ENCODE data around the gene RANBP3.
"Not testable (repeated sequence)": the region's sequence is repeated elsewhere in the genome, so short reads cannot be mapped to it uniquely, and the experiment has no call there.

RANBP3 gene

DNA sequence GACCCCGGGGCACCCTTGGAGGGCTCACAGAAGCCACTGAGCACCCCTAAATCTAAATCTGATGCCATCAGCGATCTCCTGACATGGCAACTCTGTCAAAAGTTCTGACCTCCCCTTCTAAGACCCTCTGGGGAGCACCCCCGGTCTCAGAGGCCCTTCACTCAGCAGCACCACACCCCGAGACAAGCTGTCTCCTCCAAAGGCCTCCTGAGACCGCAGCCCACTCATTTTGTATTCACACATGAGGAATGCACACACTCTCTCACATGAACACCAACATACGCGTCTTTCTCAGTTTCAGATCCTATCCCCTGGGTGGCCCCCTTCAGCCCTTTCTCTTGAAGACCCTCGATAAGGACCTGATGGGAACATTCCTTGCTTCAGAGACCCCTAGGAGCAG is 77.0 kb downstream of the RANBP3 start:
- no peak for FAIRE-seq

DNA sequence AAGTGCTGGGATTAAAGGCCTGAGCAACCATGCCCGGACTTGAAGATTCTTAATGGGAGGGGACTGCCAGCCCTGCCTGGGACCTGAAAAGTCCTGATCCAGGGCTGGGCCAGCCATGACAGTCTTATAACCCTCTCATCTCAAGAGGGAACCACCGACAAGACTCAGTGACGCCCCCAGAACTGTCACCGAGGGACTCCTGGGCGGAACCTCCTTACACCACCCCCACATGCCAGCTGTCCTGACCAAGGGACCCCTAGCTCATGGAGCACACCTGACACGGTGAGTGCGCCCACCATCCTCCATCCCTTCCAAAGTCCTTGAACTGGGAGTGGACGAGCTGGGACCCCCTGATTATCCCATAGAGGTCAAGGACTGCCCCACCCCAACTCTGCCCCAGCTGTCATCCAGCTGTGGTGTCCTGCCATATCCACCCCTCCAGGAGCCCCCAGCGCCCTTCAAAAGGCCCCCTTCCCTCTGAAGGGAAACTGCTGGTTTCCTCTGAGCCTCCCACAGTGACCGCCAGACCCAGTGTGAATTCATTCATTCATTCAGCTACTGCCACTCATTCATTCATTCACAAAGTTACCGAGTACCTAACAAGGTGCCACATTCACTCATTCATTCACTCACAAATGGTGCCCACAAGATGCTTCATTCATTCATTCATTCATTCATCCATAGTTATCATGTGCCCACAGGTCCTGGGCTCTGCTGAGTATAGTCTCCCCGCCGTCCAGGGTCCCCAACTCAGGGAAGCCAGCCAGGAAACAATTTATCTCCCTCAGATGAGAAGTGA is 78.0 kb downstream of the RANBP3 start:
- no peak for FAIRE-seq

DNA sequence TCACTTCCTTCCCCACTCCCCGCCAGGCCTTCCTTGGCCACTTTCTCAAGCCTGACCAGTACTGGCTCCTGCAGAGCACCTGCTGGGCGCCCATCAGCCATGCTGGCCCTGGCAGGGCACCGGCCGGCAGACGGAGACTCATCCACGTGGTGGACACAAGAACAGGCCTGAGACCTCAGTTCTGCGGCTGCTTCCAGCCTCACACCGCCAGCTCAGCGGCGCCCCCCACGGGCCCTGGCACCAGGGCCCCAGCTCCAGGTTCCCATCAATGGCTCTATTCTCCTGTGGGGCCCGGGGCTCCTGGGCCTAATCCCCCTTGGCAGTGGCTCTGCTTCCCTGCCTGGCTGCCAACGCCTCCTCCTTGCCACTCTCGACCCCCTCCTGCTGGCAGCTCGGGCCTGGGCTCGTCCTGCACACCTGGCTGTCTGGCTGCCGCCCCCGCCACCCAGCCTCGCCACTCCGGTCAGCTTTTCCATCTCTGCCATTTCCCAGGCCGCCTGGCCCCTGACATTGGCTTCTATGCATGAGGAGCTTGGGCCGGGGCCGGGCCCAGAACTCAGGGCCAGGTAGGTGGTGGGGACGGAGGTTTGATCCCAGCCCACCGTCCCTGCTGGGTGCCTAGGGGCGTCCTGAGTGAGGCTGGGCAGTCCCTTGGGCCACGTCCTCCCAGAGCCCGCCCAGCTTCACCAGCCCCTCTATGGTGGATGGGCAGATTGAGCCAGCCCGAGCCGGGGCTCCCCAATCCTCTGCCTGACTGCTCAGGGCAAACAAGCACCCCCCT is 80.6 kb downstream of the RANBP3 start:
- FAIRE-seq, result no peak

DNA sequence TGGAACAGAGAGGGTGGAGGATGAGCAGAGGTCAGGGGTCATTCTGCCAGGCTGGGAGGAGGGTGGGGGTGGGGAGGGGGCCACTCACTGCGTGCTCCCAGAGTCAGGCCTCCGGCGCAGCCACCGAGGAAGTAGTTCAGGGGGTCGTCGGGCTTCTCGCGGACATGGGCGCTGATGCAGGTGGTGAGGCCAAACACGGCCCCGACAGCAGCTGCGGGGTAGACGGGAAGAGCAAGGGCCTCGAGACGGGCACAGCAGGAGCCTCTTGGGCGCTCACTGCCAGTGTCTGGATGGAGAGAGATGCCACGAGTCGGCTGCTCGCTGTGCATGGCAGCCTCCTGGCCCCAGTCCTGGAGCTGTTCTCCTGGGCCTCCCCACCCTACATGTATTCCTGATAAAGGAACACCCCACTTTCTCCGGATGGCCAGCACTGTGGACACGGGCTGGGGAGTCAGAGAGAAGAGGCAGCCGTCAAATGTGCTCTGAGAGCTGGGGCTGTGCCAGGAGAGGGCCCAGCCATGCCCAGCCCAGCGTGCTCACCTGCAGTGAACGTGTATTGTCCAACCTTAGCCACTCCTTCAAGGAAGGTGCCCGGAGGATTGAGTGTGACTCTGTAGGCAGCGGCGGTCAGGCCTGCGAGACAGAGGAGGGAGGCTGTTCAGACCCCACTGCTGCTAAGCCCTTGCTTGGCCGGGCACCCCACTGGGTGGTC is 81.4 kb downstream of the RANBP3 start:
- FAIRE-seq, result no peak

DNA sequence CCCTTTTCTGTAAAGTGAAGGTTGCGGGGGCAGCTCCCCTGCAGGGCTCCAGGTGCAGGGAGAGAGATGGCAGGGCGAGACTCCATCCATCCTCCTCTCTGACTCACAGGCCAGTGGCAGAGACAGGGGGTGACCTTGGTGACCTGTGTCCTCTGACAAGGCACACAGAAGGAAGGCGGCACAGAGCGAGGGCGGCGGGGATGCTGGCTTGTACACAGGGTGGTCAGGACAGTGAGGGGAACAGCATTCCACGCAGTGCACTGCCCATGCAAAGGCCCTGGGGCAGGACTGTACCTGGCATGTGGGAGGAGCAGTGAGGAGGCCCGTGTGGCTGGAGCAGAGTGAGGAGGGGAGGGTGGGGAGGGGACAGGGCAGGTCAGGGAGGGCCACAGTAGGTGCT is 82.0 kb downstream of the RANBP3 start:
- FAIRE-seq, result no peak

DNA sequence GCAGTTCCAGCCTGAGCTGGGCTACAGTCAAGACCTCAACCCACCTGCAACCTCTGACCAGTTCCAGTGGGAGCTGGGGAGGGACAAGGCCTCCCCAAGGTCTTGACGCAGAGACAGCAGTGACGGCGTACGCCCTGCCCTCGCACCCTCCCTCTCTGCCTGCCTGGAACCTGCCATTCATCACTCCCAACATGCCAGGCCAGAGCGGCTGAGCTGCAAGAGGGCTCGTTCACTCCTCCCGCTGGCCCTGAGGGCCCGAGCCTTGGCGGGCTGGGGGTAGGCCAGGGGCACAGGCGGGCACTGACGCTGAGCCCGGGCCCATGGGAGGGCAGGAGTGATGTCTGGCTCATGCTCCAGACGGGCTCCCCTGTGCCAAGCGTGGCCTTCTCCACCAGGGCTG is 82.5 kb downstream of the RANBP3 start:
- no peak for FAIRE-seq

DNA sequence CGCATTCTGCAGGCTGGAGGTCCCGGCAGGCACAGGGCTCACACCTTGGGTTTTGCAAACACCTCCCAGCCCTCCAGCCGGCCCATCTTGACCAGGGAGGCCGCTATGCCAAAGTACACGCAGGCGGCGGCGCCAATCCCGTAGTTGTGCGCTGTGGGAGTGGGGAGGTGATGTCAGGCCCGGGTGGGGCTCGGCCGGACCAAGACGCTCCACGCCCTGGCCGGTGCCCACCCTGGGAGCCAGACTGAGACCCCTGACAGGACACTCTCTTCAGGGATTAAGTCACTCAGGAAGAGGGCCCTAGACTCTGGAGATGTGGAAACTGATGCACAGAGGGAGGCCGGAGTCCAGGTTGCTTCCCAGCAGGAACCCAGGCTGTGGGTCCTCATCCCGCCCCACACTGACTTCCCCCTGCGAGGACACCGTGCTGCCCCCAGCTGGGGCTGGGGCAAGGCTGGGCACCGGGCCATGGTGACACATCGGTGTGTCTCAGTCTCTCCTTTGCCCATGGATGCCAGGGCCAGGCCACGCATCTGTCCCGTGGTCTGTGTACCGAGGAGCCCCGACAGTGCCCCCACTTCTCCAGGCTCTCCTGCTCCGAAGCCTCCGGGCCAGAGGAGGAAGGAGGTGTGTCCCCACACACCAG is 83.1 kb downstream of the RANBP3 start:
- no peak for FAIRE-seq

DNA sequence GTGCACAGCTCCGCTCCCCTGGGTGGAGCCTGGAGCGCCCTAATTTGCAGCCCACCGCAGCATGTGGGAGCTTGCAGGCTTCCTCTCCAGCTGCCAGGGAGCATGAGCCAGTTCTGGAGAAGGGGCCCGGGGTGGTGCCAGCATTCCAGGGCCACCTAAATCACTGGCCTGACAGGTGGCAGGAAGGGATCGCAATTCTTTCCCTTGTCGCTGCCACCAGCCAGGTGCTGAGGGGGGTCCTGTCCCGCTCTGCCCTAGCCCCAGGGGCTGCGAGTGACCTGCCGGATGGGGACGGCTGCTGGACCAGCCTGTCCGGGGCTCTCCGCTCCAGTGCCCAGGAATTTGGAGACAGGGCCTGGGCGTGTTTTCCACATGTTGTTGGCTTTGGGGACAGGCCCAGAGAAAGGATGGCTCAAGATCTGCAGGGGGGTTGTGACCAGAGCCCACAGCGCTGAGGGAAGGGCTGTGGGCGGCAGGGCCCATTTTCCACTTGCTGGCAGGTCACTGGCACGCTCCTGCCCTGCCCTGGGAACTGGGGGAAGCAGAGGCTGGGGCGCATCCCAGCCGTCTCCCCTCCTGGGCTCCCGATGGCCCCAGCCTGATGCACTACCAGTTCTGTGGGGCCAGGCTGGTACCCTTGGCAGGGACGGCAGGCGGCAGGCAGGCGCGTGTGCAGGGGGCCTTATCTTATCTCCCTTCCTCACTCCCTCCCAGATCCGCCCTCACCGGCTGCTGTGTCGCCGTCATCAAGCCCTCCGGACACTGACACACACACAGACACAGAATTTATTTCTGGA is 83.8 kb downstream of the RANBP3 start:
- no peak for FAIRE-seq

DNA sequence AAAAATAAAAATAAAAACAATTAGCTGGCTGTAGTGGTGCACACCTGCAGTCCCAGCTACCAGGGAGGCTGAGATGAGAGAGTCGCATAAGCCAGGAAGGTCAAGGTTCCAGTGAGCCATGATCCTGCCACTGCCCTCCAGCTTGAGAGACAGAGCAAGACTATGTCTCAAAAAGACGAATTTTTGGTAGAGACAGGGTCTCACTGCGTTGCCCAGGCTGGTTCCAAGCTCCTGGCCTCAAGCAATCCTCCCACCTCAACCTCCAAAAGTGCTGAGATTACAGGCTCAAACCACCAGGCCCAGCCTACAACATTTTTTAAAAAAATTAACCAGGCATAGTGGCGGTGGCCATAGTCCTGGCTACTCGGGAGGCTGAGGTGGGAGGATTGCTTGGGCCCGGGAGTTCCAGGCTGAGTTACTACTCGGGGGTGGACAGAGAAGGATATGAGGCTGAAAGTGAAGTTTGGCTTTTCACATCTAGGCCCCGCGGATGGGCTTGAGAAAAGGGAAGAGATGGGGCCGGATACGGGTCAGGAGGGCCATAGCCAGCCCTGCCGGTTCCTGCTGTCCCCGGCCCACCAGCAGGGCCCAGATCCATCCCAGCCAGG is 84.5 kb downstream of the RANBP3 start:
- FAIRE-seq, result no peak

DNA sequence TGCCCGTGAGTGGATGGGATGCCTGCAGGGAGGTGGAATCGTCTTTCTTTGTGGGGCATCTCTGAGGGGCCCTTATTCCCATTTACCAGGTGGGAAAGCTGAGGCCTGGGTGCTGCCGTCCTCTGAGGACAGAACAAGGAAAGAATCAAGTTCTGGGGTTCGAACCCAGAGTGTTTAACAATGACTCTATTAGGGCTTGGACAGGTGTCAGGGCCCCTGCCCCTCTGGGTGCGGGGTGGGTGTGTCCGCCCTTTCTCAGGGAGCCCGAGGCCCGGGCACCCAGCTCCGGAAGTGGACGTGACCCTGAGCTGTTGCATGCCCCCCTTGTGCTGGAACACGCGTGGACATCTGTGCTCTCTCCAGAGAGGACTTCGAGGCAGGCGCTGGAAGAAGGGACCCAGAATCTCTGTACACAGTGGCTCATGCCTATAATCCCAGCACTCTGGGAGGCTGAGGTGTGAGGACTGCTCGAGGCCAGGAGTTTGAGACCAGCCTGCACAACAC is 85.1 kb downstream of the RANBP3 start:
- no peak for FAIRE-seq

DNA sequence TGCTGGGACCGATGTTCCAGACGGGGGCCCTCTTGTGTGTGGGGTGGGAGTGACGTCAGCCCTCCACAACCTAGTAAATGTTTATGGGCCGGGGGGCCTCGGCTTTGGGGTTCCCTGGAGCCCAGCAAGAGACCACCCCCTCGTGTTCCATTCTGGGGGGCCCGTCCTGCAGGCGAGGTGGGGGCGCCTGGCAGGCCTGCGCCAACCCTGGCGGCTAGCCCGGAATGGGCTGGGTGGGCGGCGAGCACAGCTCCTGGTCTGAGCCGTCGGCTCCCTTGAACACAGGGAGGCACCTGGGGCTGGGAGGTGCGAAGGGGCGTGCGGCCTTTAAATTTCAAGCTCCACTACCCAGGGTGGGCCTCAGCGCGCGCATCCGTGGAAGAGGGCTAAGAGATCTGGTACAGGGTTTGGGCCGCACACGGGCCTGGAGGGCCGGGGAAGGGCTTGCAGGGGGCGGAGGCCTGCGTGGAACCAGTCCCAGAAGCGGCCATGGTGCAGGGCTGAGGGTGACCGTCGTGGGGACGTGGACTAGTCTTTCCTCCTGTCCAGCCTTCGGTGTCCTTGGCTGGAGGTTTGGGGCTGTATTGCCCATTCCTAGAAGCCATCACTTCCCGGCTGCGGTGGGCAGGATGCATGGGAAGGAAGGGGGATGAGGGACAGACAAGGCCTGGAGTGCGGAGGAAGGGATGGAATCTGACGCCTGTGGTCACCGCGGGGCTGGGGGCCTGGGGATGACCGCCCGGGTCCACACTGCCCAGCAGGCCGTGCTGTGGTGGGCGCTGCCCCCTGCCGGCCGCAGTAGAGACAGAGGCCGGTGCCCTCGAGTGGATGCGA is 85.8 kb downstream of the RANBP3 start:
- no peak for FAIRE-seq

DNA sequence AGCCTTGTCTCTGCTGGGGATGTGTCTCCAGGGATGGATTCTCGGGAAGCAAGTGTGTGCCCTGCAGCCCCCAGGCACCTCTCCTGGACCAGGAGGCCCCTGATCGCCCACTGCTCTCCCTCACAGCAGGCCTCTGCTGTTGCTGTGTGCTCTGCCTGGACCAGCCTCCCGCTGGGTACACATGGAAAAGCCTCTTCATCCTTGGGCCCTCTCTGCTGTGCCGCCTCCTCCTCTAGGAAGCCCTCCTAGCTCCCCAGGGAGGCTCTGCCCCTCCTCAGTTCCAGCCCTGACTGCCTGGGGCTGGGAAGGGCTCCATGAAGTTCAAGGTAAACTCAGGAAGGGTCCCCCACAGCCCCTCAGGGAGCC is 86.4 kb downstream of the RANBP3 start:
- no peak for FAIRE-seq

DNA sequence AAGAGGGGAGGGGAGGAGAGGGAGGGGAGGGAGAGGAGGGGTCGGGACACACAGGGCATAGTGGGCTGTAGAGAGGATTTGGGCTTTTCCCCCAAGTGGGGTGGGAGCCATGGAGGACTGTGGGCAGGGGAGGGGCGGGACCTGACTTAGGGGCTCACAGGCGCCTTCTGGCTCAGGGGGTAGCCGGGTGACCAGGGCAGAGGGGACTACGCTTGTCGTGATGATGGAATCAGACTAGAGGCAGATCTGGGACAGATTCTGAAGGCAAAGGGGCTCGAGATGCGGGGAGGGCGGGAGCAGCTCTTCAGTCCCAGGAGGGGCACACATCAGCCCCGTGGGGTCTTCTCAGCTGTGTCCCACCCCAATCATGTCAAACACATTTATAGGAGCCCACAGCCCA is 87.8 kb downstream of the RANBP3 start:
- no peak for FAIRE-seq

DNA sequence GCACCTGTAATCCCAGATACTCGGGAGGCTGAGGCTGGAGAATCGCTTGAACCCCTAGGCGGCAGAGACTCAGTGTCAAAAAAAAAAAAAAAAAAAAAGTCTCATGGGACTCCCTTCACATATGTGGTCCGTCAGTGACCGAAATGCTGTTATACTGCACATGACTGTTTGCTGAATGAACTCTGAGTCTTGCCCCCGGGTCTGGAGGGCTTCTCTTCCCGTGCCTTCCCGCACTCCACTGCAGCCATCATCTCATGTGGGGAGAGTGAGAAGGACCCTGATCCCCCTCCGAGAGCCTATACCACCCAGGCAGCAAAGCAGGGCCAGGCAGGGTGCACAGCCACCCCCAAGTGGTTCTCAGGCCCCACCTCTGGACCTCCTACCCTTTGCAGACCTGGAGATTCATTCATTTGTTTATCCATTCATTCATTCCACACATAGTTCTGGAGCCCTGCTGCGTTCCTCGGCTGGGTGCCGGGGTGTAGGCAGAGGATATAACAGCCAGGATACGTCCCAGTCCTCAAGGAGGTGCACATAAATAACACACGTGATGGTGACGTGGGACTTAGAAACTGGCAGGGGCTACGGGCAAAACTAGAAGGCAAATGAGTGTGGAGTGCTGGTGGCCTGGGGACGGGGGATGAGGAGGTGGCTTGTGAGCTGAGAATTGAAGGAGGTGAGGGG is 88.5 kb downstream of the RANBP3 start:
- no peak for FAIRE-seq

DNA sequence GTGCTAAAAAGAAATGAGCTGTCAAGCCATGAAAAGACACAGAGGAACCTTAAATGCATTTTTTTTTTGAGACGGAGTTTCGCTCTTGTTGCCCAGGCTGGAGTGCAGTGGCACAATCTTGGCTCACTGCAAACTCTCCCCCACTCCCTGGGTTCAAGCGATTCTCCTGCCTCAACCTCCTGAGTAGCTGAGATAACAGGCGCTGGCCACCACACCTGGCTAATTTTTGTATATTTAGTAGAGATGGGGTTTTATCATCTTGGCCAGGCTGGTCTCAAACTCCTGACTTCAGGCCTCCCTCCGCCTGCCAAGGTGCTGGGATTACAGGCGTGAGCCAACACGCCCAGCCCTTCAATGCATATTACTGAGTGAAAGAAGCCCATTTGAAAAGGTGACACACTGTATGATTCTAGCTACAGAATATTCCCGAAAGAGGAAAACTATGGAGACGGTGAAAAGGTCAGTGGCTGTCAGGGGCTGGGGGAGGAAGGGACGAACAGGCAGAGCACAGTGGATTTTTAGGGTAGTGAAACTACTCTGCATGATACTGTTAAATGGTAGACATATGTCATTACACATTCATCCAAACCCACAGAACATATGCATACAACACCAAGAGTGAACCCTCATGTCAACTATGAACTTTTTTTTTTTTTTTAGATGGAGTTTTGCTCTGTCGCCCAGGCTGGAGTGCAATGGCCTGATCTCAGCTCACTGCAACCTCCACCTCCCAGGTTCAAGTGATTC is 93.7 kb downstream of the RANBP3 start:
- FAIRE-seq, result not testable (repeated sequence)

DNA sequence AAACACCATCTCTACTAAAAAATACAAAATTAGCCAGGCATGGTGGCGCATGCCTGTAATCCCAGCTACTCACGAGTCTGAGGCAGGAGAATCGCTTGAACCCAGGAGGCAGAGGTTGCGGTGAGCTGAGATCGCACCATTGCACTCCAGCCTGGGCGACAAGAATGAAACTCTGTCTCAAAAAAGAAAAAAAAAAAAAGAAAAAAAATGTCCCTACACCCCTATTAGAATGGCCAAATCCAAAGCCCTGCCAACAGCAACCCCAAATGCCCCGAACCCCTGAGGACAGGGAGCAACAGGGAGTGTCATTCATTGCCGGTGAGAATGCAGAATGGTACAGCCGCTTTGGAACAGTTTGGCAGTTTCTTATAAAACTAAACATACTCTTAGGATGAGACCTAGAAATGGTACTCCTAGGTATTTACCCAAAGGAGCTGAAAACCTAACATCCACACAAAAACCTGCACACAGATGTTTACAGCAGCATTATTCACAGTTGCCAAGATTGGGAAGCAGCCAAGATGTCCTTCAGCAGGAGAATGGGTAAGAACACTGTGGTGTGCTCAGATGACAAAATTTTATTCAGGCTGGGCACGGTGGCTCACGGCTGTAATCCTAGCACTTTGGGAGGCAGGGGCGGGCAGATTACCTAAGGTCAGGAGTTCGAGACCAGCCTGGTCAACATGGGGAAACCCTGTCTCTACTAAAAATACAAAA is 94.6 kb downstream of the RANBP3 start:
- not testable (repeated sequence) for FAIRE-seq

DNA sequence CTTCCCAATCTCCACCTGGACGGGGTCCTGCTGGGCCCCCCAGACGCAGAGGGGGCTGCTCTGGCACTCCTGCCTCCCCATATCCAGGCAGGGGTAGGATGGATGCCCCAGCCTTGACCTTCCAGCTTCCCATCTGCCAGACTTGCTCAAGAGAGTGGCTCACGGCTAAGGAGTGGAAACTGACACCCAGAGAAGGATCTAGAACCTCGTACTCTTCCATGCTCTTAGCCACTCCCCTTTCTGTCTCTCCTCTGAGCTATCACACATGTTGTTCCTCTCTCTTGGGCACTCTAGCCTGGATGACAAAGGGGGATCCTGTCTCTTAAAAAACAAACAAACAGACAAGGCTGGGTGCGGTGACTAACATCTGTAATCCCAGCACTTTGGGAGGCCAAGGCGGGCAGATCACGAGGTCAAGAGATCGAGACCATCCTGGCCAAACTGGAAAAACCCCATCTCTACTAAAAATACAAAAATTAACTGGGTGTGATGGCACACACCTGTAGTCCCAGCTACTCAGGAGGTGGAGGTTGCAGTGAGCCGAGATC is 95.4 kb downstream of the RANBP3 start:
- no peak for FAIRE-seq
